SJCRH30 (cell line): Measurements from ENCODE around the gene CROCC2. TPM values are rescaled to one million over a fixed set of nuclear protein-coding genes. Genes with fewer than 3 reads are reported as not detected.

Experiments used
- DNase-seq, 2 experiments: peaks; one replicate each; pipeline ENCODE4 v3.0.0-alpha.2; 2015 to 2020
- H3K27ac ChIP-seq: fragments of 250-450 bp; sonication (Bioruptor Pico); 2 replicates; pipeline ENCODE4 v1.5.1; 2020; ENCODE audit warnings: mild to moderate bottlenecking, moderate library complexity
- H3K27me3 ChIP-seq: fragments of 250-450 bp; sonication (Bioruptor Pico); 2 replicates; pipeline ENCODE4 v1.5.1; 2020; ENCODE audit warnings: mild to moderate bottlenecking, moderate library complexity
- H3K36me3 ChIP-seq: fragments of 250-450 bp; sonication (Bioruptor Pico); 2 replicates; pipeline ENCODE4 v1.5.1; 2020; ENCODE audit warnings: mild to moderate bottlenecking, moderate library complexity
- H3K4me1 ChIP-seq: fragments of 250-450 bp; sonication (Bioruptor Pico); 2 replicates; pipeline ENCODE4 v1.5.1; 2020; ENCODE audit warnings: mild to moderate bottlenecking, moderate library complexity
- H3K4me3 ChIP-seq: fragments of 250-450 bp; sonication (Bioruptor Pico); 2 replicates; pipeline ENCODE4 v1.5.1; 2020; ENCODE audit warnings: mild to moderate bottlenecking, moderate library complexity
- H3K9me3 ChIP-seq: fragments of 250-450 bp; sonication (Bioruptor Pico); replicated peaks from 2 replicates; pipeline ENCODE4 v1.5.1; 2020; ENCODE audit warnings: mild to moderate bottlenecking, moderate library complexity
- total RNA-seq: library from RNA; depleted of rRNA; stranded (reverse); fragments of >200 nt; shearing (Covaris generic); gene quantifications from 2 replicates; pipeline ENCODE4 v1.2.3, GENCODE V29; 2014

Gene CROCC2
- total RNA-seq, 1 experiment from 2014 or later = 0.26 TPM

GRCh38 chr2:240917009-240917683 is 11.0 kb downstream of the CROCC2 start:
- Histone ChIP-seq H3K27me3 (no peaks in the 10 kb centered on the region), H3K4me3 (no peak overlapping the region), H3K27ac (no peak overlapping the region; the same call in 1 of the 2 replicates), H3K4me1 (peaks cover 20% of the 10 kb centered on the region), H3K9me3 (no peaks in the 10 kb centered on the region), H3K36me3 (no peaks in the 10 kb centered on the region)
- peak in 1 of 2 experiments; percentile 18 for DNase-seq

GRCh38 chr2:240917684-240918257 is 11.6 kb downstream of the CROCC2 start:
- peaks cover 20% of the 10 kb centered on the region for H3K4me1 ChIP-seq
- DNase-seq = peak; percentile 82 to 86
- no peak overlapping the region; the same call in 1 of the 2 replicates for H3K27ac ChIP-seq
- H3K9me3 ChIP-seq = no peaks in the 10 kb centered on the region
- no peaks in the 10 kb centered on the region for H3K36me3 ChIP-seq
- no peaks in the 10 kb centered on the region for H3K27me3 ChIP-seq
- H3K4me3 ChIP-seq = no peak overlapping the region

- no peak overlapping the region for H3K27ac ChIP-seq
- no peaks in the 10 kb centered on the region for H3K27me3 ChIP-seq
- peak in 1 of 2 experiments; percentile 3 for DNase-seq
- H3K4me1 ChIP-seq = peaks cover 20% of the 10 kb centered on the region
- H3K4me3 ChIP-seq = no peak overlapping the region
- H3K9me3 ChIP-seq = no peaks in the 10 kb centered on the region
- no peaks in the 10 kb centered on the region for H3K36me3 ChIP-seq
Measured at GRCh38 chr2:240918258-240919091, 12.3 kb downstream of the CROCC2 start.

- Histone ChIP-seq H3K36me3 (no peaks in the 10 kb centered on the region), H3K4me1 (peaks cover 20% of the 10 kb centered on the region), H3K27ac (no peak overlapping the region), H3K9me3 (no peaks in the 10 kb centered on the region), H3K27me3 (no peaks in the 10 kb centered on the region), H3K4me3 (no peak overlapping the region)
- DNase-seq = peak in 1 of 2 experiments; percentile 5
Measured at GRCh38 chr2:240919161-240919781, 13.1 kb downstream of the CROCC2 start.

- no peak overlapping the region for H3K27ac ChIP-seq
- no peaks in the 10 kb centered on the region for H3K9me3 ChIP-seq
- peak in 1 of 2 experiments; percentile 5 for DNase-seq
- no peak overlapping the region for H3K4me3 ChIP-seq
- H3K27me3 ChIP-seq = no peaks in the 10 kb centered on the region
- H3K4me1 ChIP-seq = peaks cover 20% of the 10 kb centered on the region
- H3K36me3 ChIP-seq = no peaks in the 10 kb centered on the region
Measured at GRCh38 chr2:240919786-240920782, 13.9 kb downstream of the CROCC2 start.

- Histone ChIP-seq H3K9me3 (no peaks in the 10 kb centered on the region), H3K4me1 (peaks cover 22% of the 10 kb centered on the region), H3K36me3 (no peaks in the 10 kb centered on the region), H3K4me3 (no peak overlapping the region), H3K27ac (no peak overlapping the region), H3K27me3 (no peaks in the 10 kb centered on the region)
- DNase-seq = no peak
Measured at GRCh38 chr2:240920783-240921231, 14.7 kb downstream of the CROCC2 start.

- Histone ChIP-seq H3K27ac (no peak overlapping the region), H3K4me1 (peaks cover 28% of the 10 kb centered on the region), H3K27me3 (no peaks in the 10 kb centered on the region), H3K36me3 (no peaks in the 10 kb centered on the region), H3K4me3 (no peak overlapping the region), H3K9me3 (no peaks in the 10 kb centered on the region)
- peak; percentile 67 to 70 for DNase-seq
Measured at GRCh38 chr2:240921311-240921994, 15.3 kb downstream of the CROCC2 start.

GRCh38 chr2:240921995-240922244 is 15.8 kb downstream of the CROCC2 start:
- peak in 1 of 2 experiments; percentile 1 for DNase-seq
- Histone ChIP-seq H3K4me1 (peaks cover 28% of the 10 kb centered on the region), H3K36me3 (no peaks in the 10 kb centered on the region), H3K9me3 (no peaks in the 10 kb centered on the region), H3K27ac (no peak overlapping the region), H3K27me3 (no peaks in the 10 kb centered on the region), H3K4me3 (no peak overlapping the region)

- no peaks in the 10 kb centered on the region for H3K9me3 ChIP-seq
- H3K36me3 ChIP-seq = no peaks in the 10 kb centered on the region
- no peak overlapping the region for H3K27ac ChIP-seq
- no peaks in the 10 kb centered on the region for H3K27me3 ChIP-seq
- DNase-seq = peak in 1 of 2 experiments; percentile 6
- H3K4me1 ChIP-seq = peaks cover 23% of the 10 kb centered on the region
- no peak overlapping the region for H3K4me3 ChIP-seq
Measured at GRCh38 chr2:240922245-240922981, 16.3 kb downstream of the CROCC2 start.

- H3K36me3 ChIP-seq = no peaks in the 10 kb centered on the region
- H3K4me3 ChIP-seq = no peak overlapping the region
- no peak overlapping the region for H3K27ac ChIP-seq
- no peaks in the 10 kb centered on the region for H3K27me3 ChIP-seq
- peak in 1 of 2 experiments; percentile 15 for DNase-seq
- no peaks in the 10 kb centered on the region for H3K9me3 ChIP-seq
- peaks cover 17% of the 10 kb centered on the region for H3K4me1 ChIP-seq
Measured at GRCh38 chr2:240922982-240923537, 16.9 kb downstream of the CROCC2 start.

GRCh38 chr2:240925191-240925567 is 19.0 kb downstream of the CROCC2 start:
- H3K4me3 ChIP-seq = no peak overlapping the region
- peak in 1 of 2 experiments; percentile 14 for DNase-seq

GRCh38 chr2:240925568-240926515 is 19.7 kb downstream of the CROCC2 start:
- Histone ChIP-seq H3K4me3 (no peak overlapping the region; the same call in 1 of the 2 replicates), H3K4me1 (peaks cover 16% of the 10 kb centered on the region), H3K9me3 (no peaks in the 10 kb centered on the region), H3K27ac (no peak overlapping the region), H3K36me3 (no peaks in the 10 kb centered on the region), H3K27me3 (no peaks in the 10 kb centered on the region)
- peak in 1 of 2 experiments; percentile 7 for DNase-seq

More at GRCh38 chr2:240925191-240925567, 19.0 kb downstream of the CROCC2 start:
- Histone ChIP-seq H3K36me3 (no peaks in the 10 kb centered on the region), H3K27ac (no peak overlapping the region), H3K4me1 (peaks cover 16% of the 10 kb centered on the region), H3K9me3 (no peaks in the 10 kb centered on the region), H3K27me3 (no peaks in the 10 kb centered on the region)
